ES-I3 (cell line): ENCODE results near the gene CRTC2.
A peak's percentile ranks its signal among the peaks of the same experiment; 100 is the strongest.

Experiments used
- H3K36me3 ChIP-seq: 2 replicates; pipeline ENCODE4 v1.6.1; 2013; ENCODE audit warnings: mild to moderate bottlenecking, low read length, control low read depth, moderate library complexity; ENCODE audit not compliant: insufficient read depth
- H3K4me1 ChIP-seq: 2 replicates; pipeline ENCODE4 v1.6.1; 2013; ENCODE audit warnings: mild to moderate bottlenecking, control low read depth, low read length; ENCODE audit not compliant: insufficient read depth
- H3K9ac ChIP-seq: 2 replicates; pipeline ENCODE4 v1.6.1; 2013; ENCODE audit warnings: low read depth, mild to moderate bottlenecking, low read length, moderate library complexity
- H3K9me3 ChIP-seq: 2 replicates; pipeline ENCODE4 v1.6.1; 2013; ENCODE audit warnings: mild to moderate bottlenecking, low read length, moderate library complexity; ENCODE audit not compliant: control insufficient read depth, insufficient read depth

Gene CRTC2

DNA sequence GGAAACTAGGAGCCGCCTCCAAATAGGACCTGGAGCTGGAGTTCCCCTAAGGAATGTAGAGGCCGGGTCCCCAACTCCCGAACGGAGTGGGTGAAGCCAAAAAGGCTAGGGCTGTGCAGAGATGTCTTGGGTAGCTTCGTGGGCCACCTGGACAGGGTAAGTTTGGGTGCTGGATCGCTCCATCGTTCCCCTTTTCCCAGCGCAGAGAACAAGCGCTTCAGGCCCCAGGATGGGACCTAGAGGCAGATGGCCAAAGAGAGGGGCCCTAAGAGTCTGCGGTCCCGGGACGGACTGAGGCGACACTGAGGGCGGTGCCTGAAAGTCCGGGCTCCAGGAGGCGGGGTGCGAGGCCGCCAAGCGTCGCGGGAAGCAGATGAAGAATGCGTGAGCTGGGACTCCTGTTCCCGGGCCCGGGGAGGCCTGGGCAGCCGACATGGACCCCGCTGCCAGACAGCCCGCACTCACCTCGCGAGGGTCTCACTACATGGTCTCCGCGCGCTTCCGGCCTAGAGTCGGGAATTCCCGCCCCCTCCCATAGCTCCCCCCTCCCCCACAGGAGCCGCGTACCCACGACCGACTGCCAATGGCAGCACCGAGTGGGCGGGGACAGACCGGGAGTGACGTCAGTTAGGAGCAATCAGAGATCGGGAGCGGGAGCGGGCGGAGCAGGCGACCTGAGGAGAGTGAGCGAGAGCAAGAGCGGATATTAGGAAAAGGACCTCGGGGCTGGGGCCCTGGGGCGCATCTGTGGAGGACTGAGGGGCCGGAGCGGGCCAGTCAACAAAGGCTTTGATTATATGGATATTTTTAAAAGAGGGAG lies 4.8 kb upstream of the CRTC2 start, which contains the start of gene SLC39A1:
Gene SLC39A1, minus strand, starts transcription at position 508 of the 820 bp plus-strand sequence. CDS start 822 bp downstream, outside the sequence.
- Histone ChIP-seq H3K9me3 (no peaks in the 10 kb centered on the region), H3K4me1 (peaks cover 15% of the 10 kb centered on the region), H3K9ac (peak within 1 kb of the TSS; percentile 93), H3K36me3 (peaks cover 11% of the 10 kb centered on the region; the same call in 1 of the 2 replicates)

GRCh38 chr1:153962088-153963029 lies 3.9 kb upstream of the CRTC2 start:
- Histone ChIP-seq H3K9ac (peak overlapping the region; percentile 93), H3K36me3 (peaks cover 11% of the 10 kb centered on the region; the same call in 1 of the 2 replicates), H3K9me3 (no peaks in the 10 kb centered on the region), H3K4me1 (peaks cover 15% of the 10 kb centered on the region)

DNA sequence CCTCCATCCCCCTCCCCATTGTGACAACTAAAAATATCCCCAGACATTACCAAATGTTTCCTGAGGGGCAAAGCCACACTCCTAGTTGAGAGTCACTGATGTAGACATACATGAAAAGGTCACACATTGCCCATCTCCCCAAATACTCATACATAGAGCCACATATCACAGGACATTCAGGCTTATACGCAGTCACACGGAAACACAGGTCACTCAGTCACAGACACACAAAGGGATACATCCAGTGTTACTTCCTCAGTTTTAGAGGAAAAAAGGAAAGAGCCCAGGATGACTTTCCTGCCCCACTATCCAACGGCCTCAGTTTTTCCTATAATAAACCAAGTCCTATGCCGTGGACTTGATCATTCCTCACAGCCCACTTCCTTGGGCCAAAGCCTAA lies 3.0 kb upstream of the CRTC2 start:
- no peaks in the 10 kb centered on the region for H3K9me3 ChIP-seq
- H3K9ac ChIP-seq, result peak overlapping the region; percentile 93

GRCh38 chr1:153960206-153960605 lies 1.8 kb upstream of the CRTC2 start:
- Histone ChIP-seq H3K4me1 (peaks cover 11% of the 10 kb centered on the region), H3K9ac (no peak overlapping the region), H3K9me3 (no peaks in the 10 kb centered on the region), H3K36me3 (peaks cover 11% of the 10 kb centered on the region; the same call in 1 of the 2 replicates)

More for the DNA sequence above, 3.0 kb upstream of the CRTC2 start:
- peaks cover 15% of the 10 kb centered on the region for H3K4me1 ChIP-seq
- peaks cover 11% of the 10 kb centered on the region; the same call in 1 of the 2 replicates for H3K36me3 ChIP-seq

- peaks cover 11% of the 10 kb centered on the region for H3K4me1 ChIP-seq
- H3K9ac ChIP-seq, result no peak overlapping the region
- no peaks in the 10 kb centered on the region for H3K9me3 ChIP-seq
- peaks cover 11% of the 10 kb centered on the region; the same call in 1 of the 2 replicates for H3K36me3 ChIP-seq
Measured at GRCh38 chr1:153959454-153959853, 1.0 kb upstream of the CRTC2 start.

GRCh38 chr1:153958961-153959260 lies 499 bp upstream of the CRTC2 start:
- Histone ChIP-seq H3K36me3 (peaks cover 11% of the 10 kb centered on the region; the same call in 1 of the 2 replicates), H3K9me3 (no peaks in the 10 kb centered on the region), H3K9ac (peak overlapping the region; percentile 1; the same call in 1 of the 2 replicates), H3K4me1 (peaks cover 11% of the 10 kb centered on the region)

- Histone ChIP-seq H3K36me3 (peaks cover 11% of the 10 kb centered on the region; the same call in 1 of the 2 replicates), H3K9me3 (no peaks in the 10 kb centered on the region), H3K4me1 (peaks cover 11% of the 10 kb centered on the region), H3K9ac (peak overlapping the region; percentile 94)
Measured at GRCh38 chr1:153957744-153958110, 685 bp downstream of the CRTC2 start.

DNA sequence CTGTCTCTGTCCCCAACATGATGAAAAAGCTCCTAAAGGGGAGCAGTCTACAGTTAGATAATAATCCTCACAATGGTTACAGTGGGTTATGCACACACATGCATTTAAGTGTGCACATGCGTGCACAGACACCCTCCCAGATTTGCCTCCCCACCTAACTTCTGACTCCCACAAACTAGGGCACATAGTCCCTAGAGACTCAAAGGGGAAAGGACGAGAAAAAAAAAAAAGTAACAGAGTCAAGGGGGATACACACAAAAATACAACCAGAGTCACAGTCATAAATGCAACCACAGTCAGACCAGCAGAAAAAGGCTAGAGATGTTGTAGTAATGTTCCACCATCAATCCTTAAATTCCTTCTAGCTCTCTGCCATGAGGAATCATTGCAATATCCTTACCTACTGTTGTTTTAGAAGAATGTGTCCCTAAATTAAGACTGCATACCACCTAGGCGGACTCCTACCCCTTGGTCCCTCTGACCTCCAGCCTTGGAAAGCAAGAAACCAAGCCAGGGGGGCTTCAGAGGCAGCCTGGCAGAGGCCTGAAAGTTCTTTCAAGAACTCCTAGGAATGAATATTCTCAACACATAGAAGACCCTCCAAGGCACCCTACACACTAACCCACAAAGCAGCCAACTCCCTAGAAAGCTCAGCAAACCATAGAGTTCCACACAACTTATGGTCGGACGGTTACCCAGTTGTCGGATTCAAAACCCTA lies 1.3 kb downstream of the CRTC2 start:
- peaks cover 11% of the 10 kb centered on the region for H3K4me1 ChIP-seq
- peak overlapping the region; percentile 94 for H3K9ac ChIP-seq
- no peaks in the 10 kb centered on the region for H3K9me3 ChIP-seq
- peaks cover 11% of the 10 kb centered on the region for H3K36me3 ChIP-seq

DNA sequence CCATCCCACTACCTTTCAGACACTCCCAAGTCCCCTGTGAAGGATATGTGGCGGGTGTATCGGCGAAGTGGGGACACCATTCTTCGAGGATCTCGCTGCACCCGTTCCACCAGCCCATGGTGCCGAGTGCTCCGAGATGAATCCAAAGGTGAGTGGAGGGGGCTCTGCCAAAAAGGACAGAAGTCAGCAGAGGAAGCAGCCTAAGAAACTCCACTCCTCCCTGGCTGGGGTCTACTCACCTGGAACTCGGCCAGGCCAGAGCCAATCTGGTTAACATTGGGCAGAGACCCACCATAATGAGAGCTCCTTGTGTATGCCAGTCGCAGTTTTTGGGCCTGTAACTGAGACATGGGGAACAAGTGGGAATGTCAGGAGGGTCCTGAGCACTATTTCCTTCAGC lies 3.6 kb downstream of the CRTC2 start:
- H3K9me3 ChIP-seq, result no peaks in the 10 kb centered on the region
- H3K4me1 ChIP-seq, result 0 out of 2 replicates have a peak, but pooled peaks cover 3% of the 10 kb centered on the region
- no peak overlapping the region for H3K9ac ChIP-seq
- peaks cover 6% of the 10 kb centered on the region for H3K36me3 ChIP-seq

GRCh38 chr1:153953859-153954365 lies 4.5 kb downstream of the CRTC2 start:
- Histone ChIP-seq H3K36me3 (peaks cover 6% of the 10 kb centered on the region), H3K9me3 (no peaks in the 10 kb centered on the region), H3K9ac (no peak overlapping the region)

GRCh38 chr1:153951801-153952200 lies 6.6 kb downstream of the CRTC2 start:
- Histone ChIP-seq H3K4me1 (no peaks in the 10 kb centered on the region), H3K9me3 (no peaks in the 10 kb centered on the region), H3K9ac (no peak overlapping the region), H3K36me3 (peaks cover 8% of the 10 kb centered on the region)

More at GRCh38 chr1:153953859-153954365, 4.5 kb downstream of the CRTC2 start:
- 0 out of 2 replicates have a peak, but pooled peaks cover 2% of the 10 kb centered on the region for H3K4me1 ChIP-seq

GRCh38 chr1:153951183-153951582 lies 7.2 kb downstream of the CRTC2 start:
- Histone ChIP-seq H3K9me3 (no peaks in the 10 kb centered on the region), H3K36me3 (peaks cover 8% of the 10 kb centered on the region), H3K9ac (no peak overlapping the region), H3K4me1 (no peaks in the 10 kb centered on the region)

DNA sequence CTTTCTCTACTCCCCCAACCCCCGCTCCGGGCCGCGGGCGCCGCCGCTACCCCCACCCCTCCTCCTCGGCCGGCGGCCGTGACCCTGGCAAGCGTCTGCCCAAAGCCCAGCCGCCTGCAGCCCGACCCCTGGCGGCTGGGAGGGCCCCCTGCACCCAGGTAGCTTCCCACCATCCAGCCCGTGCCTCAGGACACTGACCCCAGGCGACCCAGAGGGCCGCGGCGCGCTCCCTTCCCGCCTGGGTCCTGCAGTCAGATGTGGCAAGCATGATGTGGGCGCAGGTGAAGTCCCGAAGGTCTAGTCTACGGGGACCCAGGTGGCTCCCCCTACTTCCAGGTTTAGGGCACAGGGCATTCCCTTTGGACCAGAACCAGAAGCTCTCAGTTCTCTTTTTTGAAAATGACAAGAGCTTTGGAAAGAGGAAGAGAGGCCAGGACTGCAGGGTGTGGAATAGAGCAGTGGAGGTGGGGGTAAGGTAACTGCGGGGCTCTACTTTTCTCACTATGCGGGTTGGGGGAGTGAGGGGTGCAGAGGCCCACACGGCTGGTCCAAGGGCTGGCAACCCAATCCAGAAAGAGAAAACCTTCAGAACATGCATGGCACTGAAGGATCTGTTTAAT lies 11.7 kb downstream of the CRTC2 start, which contains the start of gene DENND4B:
Gene DENND4B, minus strand, starts transcription at position 97 of the 620 bp plus-strand sequence. CDS start 2,344 bp downstream, outside the sequence.
- Histone ChIP-seq H3K9me3 (no peaks in the 10 kb centered on the region), H3K9ac (peak within 1 kb of the TSS; percentile 56), H3K36me3 (peaks cover 8% of the 10 kb centered on the region; the same call in 1 of the 2 replicates), H3K4me1 (no peaks in the 10 kb centered on the region)
